Ovary (tissue), 9 donors: ENCODE data around the gene MYBPC1. TPM values are rescaled to one million over a fixed set of nuclear protein-coding genes. Genes with fewer than 3 reads are reported as not detected.

ENCODE experiments used
- DNase-seq, 5 donors: peaks; one replicate each; pipeline ENCODE4 v3.0.0-alpha.2; 2019 to 2020
- H3K27ac ChIP-seq, 2 donors: fragments of 200-600 bp; one replicate each; pipeline versions ENCODE4 v1.5.1 to v1.8.0; 2019 to 2022
- H3K27me3 ChIP-seq: fragments of 200-600 bp; one replicate; pipeline ENCODE4 v1.8.0; 2022
- H3K36me3 ChIP-seq: fragments of 200-600 bp; sonication (generic); one replicate; pipeline ENCODE4 v1.5.1; 2019
- H3K4me1 ChIP-seq: one replicate; pipeline ENCODE4 v1.8.1; 2013; ENCODE audit warnings: mild to moderate bottlenecking, moderate library complexity; ENCODE audit not compliant: insufficient read depth
- H3K4me3 ChIP-seq: fragments of 200-600 bp; sonication (generic); one replicate; pipeline ENCODE4 v1.5.1; 2017
- H3K9me3 ChIP-seq, 2 donors: fragments of 200-600 bp in 1 of 2; sonication (generic) in 1 of 2; one replicate each; pipeline versions ENCODE4 v1.5.1 to v1.8.1; 2013 to 2019; ENCODE audit warnings: mild to moderate bottlenecking in 1 of 2, moderate library complexity in 1 of 2
- EP300 ChIP-seq: sonication (generic); formaldehyde crosslinking; IDR thresholded peaks from one replicate; pipeline ENCODE4 v1.6.1; 2017; ENCODE audit warnings: antibody characterized with exemption
- POLR2A ChIP-seq: fragments of 450-650 bp; IDR thresholded peaks from one replicate; pipeline ENCODE4 v1.6.1; 2017; ENCODE audit warnings: antibody characterized with exemption, mild to moderate bottlenecking, moderate library complexity
- WGBS, 3 donors: extraction: QIAGEN DNeasy Blood & Tissue Kit in 1 of 3; methylation state at CpG; one replicate each; pipeline versions ENCODE4 v1.1.5 to v1.1.7; 2013 to 2017; 5-methylcytosine and 5-hydroxymethylcytosine counted together
- intact Hi-C, 4 donors: fragments of 100-400 bp; cut with DNase I; formaldehyde crosslinking; loops; one replicate each; pipeline versions ENCODE4 v1.11.0 to v1.15.1; 2022 to 2023
- polyA plus RNA-seq, 2 donors: library from polyadenylated mRNA; stranded (reverse); fragments of 200-250 nt in 1 of 2; fragments of 350-450 nt in 1 of 2; fragmentation: Illumina TruSeq in 1 of 2; extraction: RNeasy Lipid Tissue Mini Kit (QIAGEN cat#74804) in 1 of 2; gene quantifications; one replicate each; pipeline ENCODE4 v1.2.3, GENCODE V29; 2013 to 2014
- total RNA-seq, 7 donors: library from RNA; depleted of rRNA in 2 of 7; stranded (reverse); fragments of >200 nt in 2 of 7; fragmentation: NEBNext Ultra II Directional in 3 of 7; extraction: Animal tissue kit (Norgen Biotek cat#: 25700) in 3 of 7; gene quantifications; one replicate each; pipeline versions ENCODE4 v1.1.0 to v1.2.4, GENCODE V29; 2016 to 2023
- TF ChIP-seq, protein P1 (sequence below), 3 donors: fragments of 450-650 bp in 2 of 3; fragments of 200-600 bp in 1 of 3; IDR thresholded peaks; one replicate each; pipeline versions ENCODE4 v1.5.1 to v1.8.0; 2016 to 2022; ENCODE audit warnings: antibody characterized with exemption in 3 of 3, mild to moderate bottlenecking in 1 of 3
- donor health status: DM: no; HTN: no; CAD: no; lungs with moderate emphysema.
- donor health status: DM: no; HTN: no; CAD: no.
- donor health status: Bipolar disorder and iron deficiency.
- donor health status: DM: yes; HTN: yes; CAD: no.
- donor health status: DM: no; HTN: no; CAD: no.
- donor health status: DM: yes; HTN: yes; CAD: no.

Gene MYBPC1
- total and polyA plus RNA-seq, 9 donors, result 0.18 to 2.2 (median 0.92) TPM; not detected in 4

DNA sequence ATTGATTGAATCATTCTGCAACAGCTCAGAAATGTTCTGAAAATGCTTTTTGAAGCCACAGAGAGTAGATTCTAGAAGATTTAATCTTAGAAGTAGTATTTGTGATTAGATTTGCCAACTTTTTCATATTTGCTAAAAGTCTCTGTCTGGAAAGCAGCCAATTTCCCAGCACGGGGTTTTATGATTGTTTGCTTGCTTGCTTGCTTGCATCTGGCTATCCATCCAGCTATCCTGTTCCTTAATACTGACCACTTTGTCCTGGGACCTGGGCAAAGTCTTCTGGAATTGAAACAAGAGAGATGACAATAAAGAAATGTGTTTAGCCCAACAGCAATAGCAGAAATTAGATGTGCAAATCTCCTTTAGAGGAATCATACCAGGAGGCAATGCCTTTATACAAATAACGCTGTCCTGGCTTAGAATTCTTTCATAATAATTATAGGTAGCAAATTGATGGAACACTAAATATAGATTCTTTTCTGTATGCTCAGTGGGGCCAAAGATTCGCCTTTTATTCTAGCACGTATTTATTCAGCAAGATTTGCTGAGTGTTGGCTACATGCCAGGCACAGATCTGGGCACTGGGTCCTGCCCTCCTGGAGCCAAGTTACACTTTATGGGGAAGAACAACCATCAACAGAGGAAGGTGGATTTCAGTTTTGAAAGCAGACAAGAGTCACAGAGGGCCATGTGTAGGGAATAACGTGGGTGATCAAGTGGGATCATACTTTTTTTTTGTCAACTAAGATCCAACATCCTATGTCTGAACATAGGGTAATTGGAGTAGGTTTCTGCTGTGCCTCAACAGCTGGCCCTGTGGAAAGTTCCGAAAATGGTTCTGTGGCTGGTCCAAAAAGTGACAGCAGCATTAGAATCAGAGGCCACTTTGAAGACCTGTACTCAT lies 25.3 kb downstream of the MYBPC1 start:
- no peaks in the 10 kb centered on the region for H3K27me3 ChIP-seq
- no peaks in the 10 kb centered on the region for H3K4me1 ChIP-seq
- H3K4me3 ChIP-seq, result no peak overlapping the region
- 65 to 71% (median 69%) methylated on average over 6 of the region's 6 CpGs for WGBS, 3 donors
- no peak overlapping the region for H3K27ac ChIP-seq
- H3K36me3 ChIP-seq, result no peaks in the 10 kb centered on the region
- H3K9me3 ChIP-seq, result no peaks in the 10 kb centered on the region
- no peak for TF ChIP-seq EP300
- TF ChIP-seq, protein P1, sequence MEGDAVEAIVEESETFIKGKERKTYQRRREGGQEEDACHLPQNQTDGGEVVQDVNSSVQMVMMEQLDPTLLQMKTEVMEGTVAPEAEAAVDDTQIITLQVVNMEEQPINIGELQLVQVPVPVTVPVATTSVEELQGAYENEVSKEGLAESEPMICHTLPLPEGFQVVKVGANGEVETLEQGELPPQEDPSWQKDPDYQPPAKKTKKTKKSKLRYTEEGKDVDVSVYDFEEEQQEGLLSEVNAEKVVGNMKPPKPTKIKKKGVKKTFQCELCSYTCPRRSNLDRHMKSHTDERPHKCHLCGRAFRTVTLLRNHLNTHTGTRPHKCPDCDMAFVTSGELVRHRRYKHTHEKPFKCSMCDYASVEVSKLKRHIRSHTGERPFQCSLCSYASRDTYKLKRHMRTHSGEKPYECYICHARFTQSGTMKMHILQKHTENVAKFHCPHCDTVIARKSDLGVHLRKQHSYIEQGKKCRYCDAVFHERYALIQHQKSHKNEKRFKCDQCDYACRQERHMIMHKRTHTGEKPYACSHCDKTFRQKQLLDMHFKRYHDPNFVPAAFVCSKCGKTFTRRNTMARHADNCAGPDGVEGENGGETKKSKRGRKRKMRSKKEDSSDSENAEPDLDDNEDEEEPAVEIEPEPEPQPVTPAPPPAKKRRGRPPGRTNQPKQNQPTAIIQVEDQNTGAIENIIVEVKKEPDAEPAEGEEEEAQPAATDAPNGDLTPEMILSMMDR (IDR thresholded peaks at IDR 0.05), result no peak
- TF ChIP-seq POLR2A, result no peak
- intact Hi-C loops, result no loop called here
- no peak for DNase-seq

GRCh38 chr12:101620762-101621133 lies 26.0 kb downstream of the MYBPC1 start:
- no peaks in the 10 kb centered on the region for H3K9me3 ChIP-seq
- no peak overlapping the region for H3K27ac ChIP-seq
- no peaks in the 10 kb centered on the region for H3K4me1 ChIP-seq
- intact Hi-C loops, result no loop called here
- WGBS, 3 donors, result 61 to 70% (median 66%) methylated on average over 2 of the region's 2 CpGs
- no peaks in the 10 kb centered on the region for H3K36me3 ChIP-seq
- DNase-seq, result no peak
- no peak overlapping the region for H3K4me3 ChIP-seq
- no peaks in the 10 kb centered on the region for H3K27me3 ChIP-seq
- TF ChIP-seq EP300, result no peak
- TF ChIP-seq POLR2A, result no peak

DNA sequence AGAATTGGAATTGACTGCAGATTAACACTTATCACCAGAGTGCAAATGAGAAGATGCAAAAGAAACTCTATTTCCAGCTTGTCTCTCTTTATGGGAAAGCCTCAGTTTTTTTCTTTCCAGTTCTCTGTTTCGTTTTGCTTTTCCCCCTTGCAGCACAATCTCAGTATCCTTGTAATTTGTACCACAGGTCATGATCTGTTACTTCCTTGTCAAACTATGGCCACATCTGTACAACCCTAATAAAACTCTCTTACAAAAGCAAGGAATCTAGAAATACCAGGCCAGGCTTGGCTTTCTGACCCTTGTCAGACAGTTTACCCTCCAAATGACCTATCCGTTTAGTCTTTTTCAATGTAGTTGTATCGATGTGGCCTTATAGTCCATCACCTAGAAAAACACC lies 33.9 kb downstream of the MYBPC1 start:
- Histone ChIP-seq H3K27ac (no peak overlapping the region), H3K27me3 (no peaks in the 10 kb centered on the region), H3K9me3 (no peaks in the 10 kb centered on the region), H3K36me3 (no peaks in the 10 kb centered on the region), H3K4me3 (no peak overlapping the region), H3K4me1 (no peaks in the 10 kb centered on the region)
- WGBS, 3 donors, result 53 to 61% (median 56%) methylated on average over 3 of the region's 3 CpGs
- TF ChIP-seq POLR2A (no peak), EP300 (no peak)
- TF ChIP-seq, protein P1 (IDR thresholded peaks at IDR 0.05), result no peak
- intact Hi-C loops, result no loop called here
- no peak for DNase-seq

- Histone ChIP-seq H3K4me3 (no peak overlapping the region), H3K4me1 (no peaks in the 10 kb centered on the region), H3K27ac (no peak overlapping the region), H3K9me3 (no peaks in the 10 kb centered on the region), H3K27me3 (no peaks in the 10 kb centered on the region), H3K36me3 (no peaks in the 10 kb centered on the region)
- TF ChIP-seq, protein P1 (IDR thresholded peaks at IDR 0.05), result no peak
- TF ChIP-seq EP300 (no peak), POLR2A (no peak)
- intact Hi-C loops, result no loop called here
- DNase-seq, result no peak
- 86 to 91% (median 88%) methylated on average over 2 of the region's 2 CpGs for WGBS, 3 donors
Observed at GRCh38 chr12:101634724-101635123, 40.0 kb downstream of the MYBPC1 start.

DNA sequence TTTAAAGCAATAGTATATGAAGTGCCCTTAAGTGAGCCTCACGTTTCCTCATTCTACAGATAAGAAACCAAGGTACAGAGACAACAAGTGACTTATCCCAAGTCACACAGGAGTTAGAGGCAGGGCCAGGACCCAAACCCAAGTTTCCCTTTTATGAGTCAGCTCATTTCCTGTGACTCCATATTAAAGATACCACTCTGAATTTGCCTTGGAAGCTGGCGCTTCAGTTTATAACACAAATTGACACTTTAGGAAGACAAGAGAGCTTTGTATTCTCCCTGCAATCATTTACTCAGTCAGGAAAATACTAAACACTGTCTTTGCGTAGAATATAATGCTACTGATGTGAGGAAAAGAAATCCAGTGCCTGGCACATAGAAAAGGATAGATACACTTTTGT lies 43.2 kb downstream of the MYBPC1 start:
- Histone ChIP-seq H3K27me3 (no peaks in the 10 kb centered on the region), H3K27ac (no peak overlapping the region), H3K36me3 (no peaks in the 10 kb centered on the region), H3K4me3 (no peak overlapping the region), H3K4me1 (no peaks in the 10 kb centered on the region), H3K9me3 (no peaks in the 10 kb centered on the region)
- intact Hi-C loops, result no loop called here
- no peak for DNase-seq
- TF ChIP-seq EP300 (no peak), POLR2A (no peak)
- TF ChIP-seq, protein P1 (IDR thresholded peaks at IDR 0.05), result no peak
- 78 to 86% (median 82%) methylated on average over 3 of the region's 3 CpGs for WGBS, 3 donors
